Tibial nerve (tissue), 4 donors: ENCODE results near the gene MBL2. TPM values are rescaled to one million over a fixed set of nuclear protein-coding genes. Genes with fewer than 3 reads are reported as not detected.

Source experiments
- DNase-seq, 2 donors: peaks; one replicate each; pipeline ENCODE4 v3.0.0-alpha.2; 2019; ENCODE audit warnings: low spot score in 2 of 2
- H3K27ac ChIP-seq, 4 donors: fragments of 200-600 bp; sonication (generic) in 3 of 4; one replicate each; pipeline ENCODE4 v1.5.1; 2017 to 2019; ENCODE audit warnings: mild to moderate bottlenecking in 1 of 4
- H3K27me3 ChIP-seq, 2 donors: fragments of 200-600 bp; sonication (generic) in 1 of 2; one replicate each; pipeline versions ENCODE4 v1.5.1 to v1.6.0; 2017 to 2019
- H3K36me3 ChIP-seq, 3 donors: fragments of 200-600 bp; sonication (generic); one replicate each; pipeline ENCODE4 v1.5.1; 2018 to 2019
- H3K4me1 ChIP-seq, 4 donors: fragments of 200-600 bp; sonication (generic) in 3 of 4; one replicate each; pipeline ENCODE4 v1.5.1; 2017 to 2019
- H3K4me3 ChIP-seq, 4 donors: fragments of 200-600 bp; sonication (generic) in 3 of 4; one replicate each; pipeline ENCODE4 v1.5.1; 2017 to 2019; ENCODE audit warnings: mild to moderate bottlenecking in 1 of 4, moderate library complexity in 1 of 4
- H3K9me3 ChIP-seq, 4 donors: fragments of 200-600 bp; sonication (generic) in 3 of 4; one replicate each; pipeline ENCODE4 v1.5.1; 2017 to 2019
- EP300 ChIP-seq, 2 donors: sonication (generic); formaldehyde crosslinking; IDR thresholded peaks; one replicate each; pipeline ENCODE4 v1.6.1; 2017; ENCODE audit warnings: antibody characterized with exemption in 2 of 2, mild to moderate bottlenecking in 1 of 2
- POLR2A ChIP-seq, 2 donors: fragments of 450-650 bp; IDR thresholded peaks; one replicate each; pipeline ENCODE4 v1.6.1; 2017; ENCODE audit warnings: antibody characterized with exemption in 2 of 2, mild to moderate bottlenecking in 2 of 2, moderate library complexity in 2 of 2
- WGBS, 2 donors: methylation state at CpG; one replicate each; pipeline ENCODE4 v1.1.5; 2018; 5-methylcytosine and 5-hydroxymethylcytosine counted together
- total RNA-seq, 4 donors: library from RNA; depleted of rRNA; stranded (reverse); fragments of >200 nt; gene quantifications; one replicate each; pipeline ENCODE4 v1.1.0, GENCODE V29; 2016
- TF ChIP-seq, protein P1 (sequence below), 5 experiments: fragments of 200-600 bp in 3 of 5; fragments of 450-650 bp in 2 of 5; sonication (generic) in 3 of 5; IDR thresholded peaks; one replicate each; pipeline ENCODE4 v1.5.1; 2016 to 2019; ENCODE audit warnings: antibody characterized with exemption in 5 of 5, mild to moderate bottlenecking in 3 of 5, moderate library complexity in 2 of 5

The MBL2 gene
- total RNA-seq, 4 donors from 2014 or later = 0.21 to 0.22 TPM; not detected in 2

DNA sequence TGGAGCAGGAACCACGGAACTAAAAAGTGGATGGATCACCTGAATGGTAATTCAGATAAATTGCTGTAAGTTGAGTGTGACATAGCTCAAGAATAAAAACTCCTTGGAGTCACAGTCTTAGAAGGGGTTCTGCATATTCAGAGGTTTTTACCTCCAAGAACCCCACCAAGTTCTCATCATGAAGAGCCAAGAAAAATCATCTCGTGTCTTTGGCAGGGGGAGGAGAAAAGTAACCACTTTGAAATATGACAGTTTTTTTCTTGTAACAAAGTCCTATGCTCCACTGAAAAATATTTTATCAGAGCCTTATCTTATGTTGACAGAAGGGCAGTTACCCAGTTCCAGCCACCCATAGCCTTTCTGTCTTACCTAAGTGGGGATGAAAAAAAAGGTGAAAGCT lies 38.2 kb upstream of the MBL2 start:
- Histone ChIP-seq H3K36me3 (no peaks in the 10 kb centered on the region), H3K4me3 (no peak overlapping the region), H3K9me3 (no peaks in the 10 kb centered on the region), H3K27ac (no peak overlapping the region), H3K27me3 (no peaks in the 10 kb centered on the region), H3K4me1 (no peaks in the 10 kb centered on the region)
- DNase-seq = no peak
- TF ChIP-seq POLR2A (IDR thresholded peaks at IDR 0.05) (no peak), EP300 (IDR thresholded peaks at IDR 0.05) (no peak)
- TF ChIP-seq, protein P1, sequence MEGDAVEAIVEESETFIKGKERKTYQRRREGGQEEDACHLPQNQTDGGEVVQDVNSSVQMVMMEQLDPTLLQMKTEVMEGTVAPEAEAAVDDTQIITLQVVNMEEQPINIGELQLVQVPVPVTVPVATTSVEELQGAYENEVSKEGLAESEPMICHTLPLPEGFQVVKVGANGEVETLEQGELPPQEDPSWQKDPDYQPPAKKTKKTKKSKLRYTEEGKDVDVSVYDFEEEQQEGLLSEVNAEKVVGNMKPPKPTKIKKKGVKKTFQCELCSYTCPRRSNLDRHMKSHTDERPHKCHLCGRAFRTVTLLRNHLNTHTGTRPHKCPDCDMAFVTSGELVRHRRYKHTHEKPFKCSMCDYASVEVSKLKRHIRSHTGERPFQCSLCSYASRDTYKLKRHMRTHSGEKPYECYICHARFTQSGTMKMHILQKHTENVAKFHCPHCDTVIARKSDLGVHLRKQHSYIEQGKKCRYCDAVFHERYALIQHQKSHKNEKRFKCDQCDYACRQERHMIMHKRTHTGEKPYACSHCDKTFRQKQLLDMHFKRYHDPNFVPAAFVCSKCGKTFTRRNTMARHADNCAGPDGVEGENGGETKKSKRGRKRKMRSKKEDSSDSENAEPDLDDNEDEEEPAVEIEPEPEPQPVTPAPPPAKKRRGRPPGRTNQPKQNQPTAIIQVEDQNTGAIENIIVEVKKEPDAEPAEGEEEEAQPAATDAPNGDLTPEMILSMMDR (IDR thresholded peaks at IDR 0.05) = no peak
- 93 to 96% methylated on average over 2 of the region's 2 CpGs for WGBS, 2 donors

DNA sequence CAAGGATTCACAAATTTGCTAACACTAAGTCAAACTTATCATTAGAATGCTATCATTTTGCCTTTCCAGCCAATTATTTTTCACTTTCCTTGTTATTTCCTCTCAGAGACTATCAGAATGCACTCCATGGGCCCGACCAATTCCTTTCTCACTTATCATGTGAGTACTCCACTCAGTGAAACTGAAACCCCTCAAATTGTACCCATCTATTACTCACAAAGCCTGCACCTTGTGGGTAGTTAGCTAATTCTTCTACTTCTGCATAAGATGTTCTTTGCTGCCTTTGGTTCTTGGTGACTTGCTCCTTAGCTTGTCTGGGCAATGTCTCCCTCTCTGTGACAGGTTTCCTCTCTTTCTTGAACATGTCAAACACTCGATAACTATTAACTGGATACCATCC lies 35.2 kb upstream of the MBL2 start:
- Histone ChIP-seq H3K4me3 (no peak overlapping the region), H3K27ac (no peak overlapping the region), H3K27me3 (no peaks in the 10 kb centered on the region), H3K36me3 (no peaks in the 10 kb centered on the region), H3K4me1 (no peaks in the 10 kb centered on the region), H3K9me3 (no peaks in the 10 kb centered on the region)
- no peak for DNase-seq
- TF ChIP-seq, protein P1 (IDR thresholded peaks at IDR 0.05) = no peak
- TF ChIP-seq POLR2A (IDR thresholded peaks at IDR 0.05) = no peak
- TF ChIP-seq EP300 (IDR thresholded peaks at IDR 0.05) = no peak
- 82 to 88% methylated on average over 2 of the region's 2 CpGs for WGBS, 2 donors

DNA sequence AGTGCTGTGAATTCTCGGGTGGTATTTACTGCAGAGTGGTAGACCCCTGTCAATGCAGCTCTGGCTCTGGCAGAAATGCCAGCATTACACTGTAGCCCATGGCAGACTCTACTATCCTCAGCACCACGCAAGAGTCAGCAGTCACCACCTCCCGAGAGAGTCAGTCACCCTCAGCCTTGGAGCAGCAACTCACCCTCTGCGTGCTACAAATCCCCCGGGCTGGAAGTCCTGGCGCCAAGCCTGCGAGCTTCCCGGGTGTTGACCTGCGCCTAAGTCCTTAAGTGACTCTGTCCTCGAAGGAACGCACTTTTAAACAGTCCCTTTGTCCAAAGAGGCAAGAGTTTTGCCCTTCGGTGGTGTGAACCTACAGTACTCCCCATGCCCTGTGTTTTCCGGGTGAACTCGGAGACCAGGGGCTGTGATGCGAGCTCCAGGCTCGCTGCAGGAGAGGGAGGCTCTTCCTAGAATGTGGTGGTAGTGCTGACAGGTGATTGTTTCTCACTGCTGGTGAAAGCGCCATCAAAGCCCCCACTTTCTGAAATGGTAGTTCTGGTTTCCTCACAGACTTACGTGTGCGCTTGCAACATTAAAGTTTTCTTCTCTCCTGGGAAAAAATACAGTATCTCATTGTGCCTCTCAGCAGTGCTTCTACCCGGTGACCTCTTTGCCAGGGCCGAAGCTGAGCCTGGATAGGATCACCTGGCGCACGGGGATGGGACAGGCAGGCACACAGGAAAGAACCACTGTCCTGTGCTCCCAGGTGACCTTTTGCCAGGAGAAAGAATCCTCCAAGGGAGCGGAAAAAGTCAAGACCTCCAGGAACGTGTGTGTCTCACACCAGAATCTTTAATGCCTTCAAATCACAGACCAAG lies 33.1 kb upstream of the MBL2 start:
- Histone ChIP-seq H3K4me3 (no peak overlapping the region), H3K4me1 (no peaks in the 10 kb centered on the region), H3K27me3 (no peaks in the 10 kb centered on the region), H3K36me3 (no peaks in the 10 kb centered on the region), H3K9me3 (peaks cover 0 to 4% (median 0%) of the 10 kb centered on the region in 4 donors), H3K27ac (no peak overlapping the region)
- DNase-seq = no peak
- WGBS, 2 donors = 71 to 73% methylated on average over 24 of the region's 25 CpGs
- no peak for TF ChIP-seq EP300 (IDR thresholded peaks at IDR 0.05)
- TF ChIP-seq, protein P1 (IDR thresholded peaks at IDR 0.05) = no peak
- no peak for TF ChIP-seq POLR2A (IDR thresholded peaks at IDR 0.05)

DNA sequence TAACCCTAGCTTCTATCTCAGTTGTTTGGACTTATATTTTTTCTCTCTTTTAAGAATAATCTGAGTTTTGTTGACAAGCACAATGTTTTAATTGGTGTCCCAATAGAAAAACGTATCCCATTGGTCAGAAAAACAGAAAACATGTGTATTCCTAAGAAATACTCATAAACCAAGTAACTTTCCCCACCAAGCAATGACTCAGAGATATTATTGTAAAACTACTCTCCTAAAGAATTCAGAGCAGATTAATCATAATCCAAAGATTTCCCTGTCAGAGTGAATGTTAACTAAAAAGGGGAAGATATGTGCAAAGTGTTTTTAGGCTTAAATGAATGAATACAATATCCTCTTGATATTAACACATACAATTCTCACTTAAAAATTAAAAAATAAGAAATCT lies 29.4 kb upstream of the MBL2 start:
- no peak for DNase-seq
- Histone ChIP-seq H3K36me3 (no peaks in the 10 kb centered on the region), H3K9me3 (peaks cover 0 to 6% (median 0%) of the 10 kb centered on the region in 4 donors), H3K27me3 (no peaks in the 10 kb centered on the region), H3K4me3 (no peak overlapping the region), H3K27ac (no peak overlapping the region), H3K4me1 (no peaks in the 10 kb centered on the region)
- 24 to 33% methylated on average over 1 of the region's 1 CpG for WGBS, 2 donors
- TF ChIP-seq EP300 (IDR thresholded peaks at IDR 0.05) = no peak
- TF ChIP-seq POLR2A (IDR thresholded peaks at IDR 0.05) = no peak
- TF ChIP-seq, protein P1 (IDR thresholded peaks at IDR 0.05) = no peak

DNA sequence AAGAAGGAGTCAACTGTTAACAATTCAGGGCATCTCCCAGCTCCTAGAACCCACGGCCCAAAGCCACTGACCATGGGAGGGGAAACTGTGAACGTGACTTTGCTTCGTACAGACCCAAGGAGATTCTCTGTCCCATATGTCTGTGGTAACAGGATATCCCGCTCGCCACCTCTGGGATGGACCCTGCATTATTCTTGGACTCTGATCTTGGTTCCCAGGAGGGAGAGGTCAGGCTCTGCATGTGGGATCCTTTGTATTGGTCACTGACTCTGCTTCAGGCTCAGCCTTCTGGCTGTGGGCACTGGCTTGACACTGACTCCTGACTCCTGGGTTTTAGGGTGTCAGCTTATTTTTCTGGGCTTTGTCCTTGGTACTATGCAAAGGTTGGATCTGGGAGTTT lies 13.5 kb upstream of the MBL2 start:
- no peak for DNase-seq
- no peaks in the 10 kb centered on the region for H3K27me3 ChIP-seq
- TF ChIP-seq POLR2A (IDR thresholded peaks at IDR 0.05) (no peak), EP300 (IDR thresholded peaks at IDR 0.05) (no peak)
- TF ChIP-seq, protein P1 (IDR thresholded peaks at IDR 0.05) = no peak
- H3K36me3 ChIP-seq = no peaks in the 10 kb centered on the region
- 82 to 90% methylated on average over 5 of the region's 5 CpGs for WGBS, 2 donors
- no peak overlapping the region for H3K4me3 ChIP-seq
- no peaks in the 10 kb centered on the region for H3K4me1 ChIP-seq
- H3K9me3 ChIP-seq = no peaks in the 10 kb centered on the region
- H3K27ac ChIP-seq = no peak overlapping the region
